ENCODE results near the gene DCTN4.

Gene DCTN4

GRCh38 chr5:150663936-150664335, 94.9 kb downstream of the DCTN4 start:
- DNase-seq, result no peak

DNA sequence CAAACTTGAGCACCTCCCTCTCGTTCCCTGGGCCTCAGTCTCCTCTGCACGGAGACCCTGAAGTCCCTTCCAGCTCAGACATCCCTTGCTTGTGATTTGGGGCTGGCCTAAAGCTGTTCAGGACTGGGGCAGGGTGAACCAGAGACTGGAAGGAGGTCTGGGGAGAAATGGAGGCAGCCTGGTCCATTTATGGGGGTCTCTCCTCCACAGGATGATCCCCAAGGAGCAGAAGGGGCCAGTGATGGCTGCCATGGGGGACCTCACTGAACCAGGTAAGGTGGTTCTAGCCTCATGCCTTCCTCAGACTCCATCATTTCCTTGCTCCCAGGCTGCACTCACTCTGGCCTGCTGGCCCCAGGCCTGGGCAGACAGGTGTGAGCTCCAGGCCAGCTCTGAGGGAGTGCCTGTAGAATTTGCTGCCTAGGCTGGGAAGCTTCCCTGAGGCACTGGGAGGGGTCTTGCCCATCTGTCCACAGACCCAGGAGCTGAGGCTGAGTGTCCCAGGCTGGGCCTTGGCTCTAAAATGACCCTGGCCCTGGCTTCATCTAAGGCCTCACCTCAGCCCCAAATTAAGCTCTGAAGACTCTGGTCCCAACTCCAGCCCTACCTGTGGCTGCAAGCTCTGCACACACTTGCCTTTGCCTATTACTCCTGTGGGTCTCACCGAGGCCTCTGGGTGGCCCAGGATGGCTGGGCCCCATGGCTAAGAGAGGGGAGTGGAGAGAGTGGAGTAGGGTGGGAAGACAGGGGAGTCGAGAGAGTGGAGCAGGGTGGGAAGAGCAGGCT, 95.9 kb downstream of the DCTN4 start:
- no peak for DNase-seq

GRCh38 chr5:150661821-150662596, 96.8 kb downstream of the DCTN4 start:
- no peak for DNase-seq

DNA sequence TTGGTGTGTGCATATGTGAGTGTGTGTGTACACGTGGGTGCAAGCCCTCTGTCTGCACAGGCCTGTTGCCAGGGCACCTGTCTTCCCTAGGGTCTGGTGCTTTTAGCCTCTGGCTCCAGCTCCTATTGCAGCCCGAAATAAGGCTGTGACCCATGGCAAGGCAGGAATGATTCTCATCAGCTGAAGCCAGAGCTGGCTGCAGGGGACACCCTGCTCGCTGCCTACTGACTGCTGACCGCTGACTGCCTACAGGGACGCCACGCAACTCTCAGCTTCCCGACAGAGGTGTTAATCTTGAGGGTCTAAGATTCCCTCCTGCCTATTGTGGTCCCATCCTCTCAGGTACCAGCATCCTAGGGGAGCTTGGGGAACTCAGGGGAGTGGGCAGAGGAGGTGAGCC, 97.7 kb downstream of the DCTN4 start, which contains the start of gene MYOZ3:
Gene MYOZ3 (plus strand): TSS at position 166 of the 400 bp plus-strand sequence. CDS start 1,691 bp downstream, outside the sequence.
- DNase-seq, result no peak

GRCh38 chr5:150660108-150660831, 98.5 kb downstream of the DCTN4 start:
- no peak for DNase-seq

DNA sequence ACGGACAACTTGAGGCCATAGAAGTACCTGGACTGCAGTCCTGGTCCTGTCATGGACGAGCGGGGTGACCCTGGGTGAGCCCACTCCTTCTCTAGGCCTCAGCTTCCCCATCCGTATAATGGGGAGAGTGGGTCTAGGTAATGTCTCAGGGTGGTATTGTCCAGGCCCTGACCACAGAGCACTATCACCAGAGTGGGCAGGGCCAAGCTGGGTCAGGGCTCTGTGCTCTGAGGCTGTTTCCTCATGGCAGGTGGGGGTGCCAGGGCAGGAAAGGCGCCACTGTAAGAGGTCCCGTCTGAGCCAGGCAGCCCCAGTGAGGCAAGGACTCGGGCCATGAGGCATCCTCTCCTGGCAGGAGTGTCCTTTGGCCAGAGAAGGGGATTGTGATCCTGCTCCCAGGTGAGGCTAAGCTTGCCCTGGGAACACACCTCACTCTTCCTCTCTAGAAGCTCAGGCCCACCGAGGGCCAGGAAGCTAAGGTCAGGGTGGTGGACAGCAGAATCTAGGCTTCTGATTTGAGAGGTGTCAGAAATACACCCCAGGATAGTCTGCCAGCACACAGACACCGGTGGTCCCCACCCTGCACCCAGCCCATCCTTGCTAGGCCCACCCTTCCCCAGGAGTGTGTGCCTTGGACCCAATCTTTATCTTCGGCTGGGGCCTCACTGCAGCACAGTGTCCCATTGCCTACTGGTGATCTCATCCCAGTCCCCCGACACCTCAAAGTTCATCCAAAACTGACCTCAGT, 99.3 kb downstream of the DCTN4 start:
- no peak for DNase-seq

DNA sequence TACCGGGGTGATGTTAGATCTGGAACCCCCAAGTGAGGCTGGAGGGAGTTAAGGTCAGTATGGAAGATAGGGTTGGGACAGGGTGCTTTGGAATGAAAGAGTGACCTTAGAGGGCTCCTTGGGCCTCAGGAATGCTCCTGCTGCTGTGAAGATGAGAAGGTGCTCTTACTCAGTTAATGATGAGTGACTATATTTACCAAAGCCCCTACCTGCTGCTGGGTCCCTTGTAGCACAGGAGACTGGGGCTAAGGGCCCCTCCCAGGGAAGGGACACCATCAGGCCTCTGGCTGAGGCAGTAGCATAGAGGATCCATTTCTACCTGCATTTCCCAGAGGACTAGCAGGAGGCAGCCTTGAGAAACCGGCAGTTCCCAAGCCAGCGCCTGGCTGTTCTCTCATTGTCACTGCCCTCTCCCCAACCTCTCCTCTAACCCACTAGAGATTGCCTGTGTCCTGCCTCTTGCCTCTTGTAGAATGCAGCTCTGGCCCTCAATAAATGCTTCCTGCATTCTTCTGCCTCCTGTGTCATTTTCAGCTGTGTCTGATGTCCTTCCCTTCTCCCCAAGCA, 100.0 kb downstream of the DCTN4 start:
- no peak for DNase-seq
